GM18870 (cell line): Measurements from ENCODE around the gene STXBP5.

Experiments
- ATAC-seq: cut with Tn5 transposase; IDR thresholded peaks from one replicate; pipeline ENCODE4 v1.9.1; 2021; ENCODE audit warnings: moderate library complexity; ENCODE audit not compliant: unreplicated experiment

STXBP5 gene

DNA sequence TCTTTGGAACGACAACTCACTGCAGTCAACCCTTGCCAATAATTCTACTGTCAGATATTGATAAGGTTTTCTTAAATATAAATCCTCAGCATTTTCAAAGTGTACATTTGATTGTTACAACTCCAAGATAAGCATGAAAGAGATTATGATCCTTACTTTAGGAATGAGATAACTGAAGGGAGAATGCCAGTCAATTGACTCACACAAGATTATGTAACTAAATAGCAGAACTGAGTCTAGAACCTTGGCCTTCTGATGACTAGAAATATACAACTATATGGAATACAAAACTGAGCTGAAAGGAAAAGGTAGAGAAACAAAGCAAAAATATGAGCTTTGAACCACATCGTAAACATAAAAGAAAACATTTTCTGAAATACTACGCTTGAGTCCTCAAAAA lies 26.9 kb upstream of the STXBP5 start:
- no peak for ATAC-seq

DNA sequence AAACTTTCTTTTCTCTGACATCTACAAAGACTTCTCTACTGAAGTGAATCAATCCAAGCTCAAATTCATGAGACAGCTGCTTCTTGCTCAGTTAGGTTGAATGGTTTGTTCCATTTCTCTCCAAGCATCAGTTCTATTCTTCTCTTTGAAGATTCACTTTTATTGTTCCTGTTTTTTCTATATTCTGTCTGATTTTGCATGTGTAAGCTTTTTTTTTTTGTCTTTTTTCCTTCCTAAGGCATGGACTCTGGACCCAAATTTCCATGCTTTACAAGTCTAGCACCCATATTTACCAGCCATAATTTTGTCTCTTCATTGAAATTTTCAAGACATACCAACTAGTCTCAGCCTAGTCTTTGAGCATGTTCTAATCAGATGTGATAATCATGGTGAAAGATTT lies 25.9 kb upstream of the STXBP5 start:
- ATAC-seq = no peak

DNA sequence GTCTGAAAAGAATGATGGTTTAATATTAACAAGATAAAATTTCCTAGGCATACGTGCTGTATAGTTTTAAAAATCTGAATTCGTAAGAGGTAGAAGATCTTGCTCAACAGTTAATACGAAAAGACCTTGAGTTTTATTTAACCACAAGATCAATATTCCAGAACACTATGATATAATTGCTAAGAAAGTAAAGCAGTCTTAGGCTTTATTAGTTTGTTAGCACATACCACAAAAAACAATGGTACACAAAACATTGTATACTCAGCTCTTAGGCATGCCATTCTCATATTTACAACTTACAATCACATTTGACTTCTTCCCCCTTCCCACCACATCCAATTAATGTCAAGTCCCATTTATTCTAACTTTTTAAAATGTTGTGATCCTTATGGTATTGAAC lies 24.4 kb upstream of the STXBP5 start:
- no peak for ATAC-seq

DNA sequence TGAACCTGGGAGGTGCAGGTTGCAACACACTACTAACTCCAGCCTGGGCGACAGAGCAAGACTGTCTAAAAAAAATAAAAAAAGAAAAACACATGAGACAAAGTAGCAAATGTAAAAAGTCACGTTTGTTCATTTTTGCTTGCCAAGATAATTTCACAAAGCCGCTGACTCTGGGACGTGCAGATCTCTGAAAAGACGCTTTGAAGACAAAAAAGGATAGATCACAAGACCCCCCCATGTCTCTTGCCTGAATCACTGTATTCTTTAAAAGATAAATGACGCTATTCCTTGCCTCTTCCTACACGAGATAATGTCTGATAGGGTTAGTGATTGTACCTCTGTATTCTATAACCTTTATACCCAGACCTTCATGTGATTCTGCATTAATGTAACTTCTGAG lies 23.3 kb upstream of the STXBP5 start:
- ATAC-seq = no peak

DNA sequence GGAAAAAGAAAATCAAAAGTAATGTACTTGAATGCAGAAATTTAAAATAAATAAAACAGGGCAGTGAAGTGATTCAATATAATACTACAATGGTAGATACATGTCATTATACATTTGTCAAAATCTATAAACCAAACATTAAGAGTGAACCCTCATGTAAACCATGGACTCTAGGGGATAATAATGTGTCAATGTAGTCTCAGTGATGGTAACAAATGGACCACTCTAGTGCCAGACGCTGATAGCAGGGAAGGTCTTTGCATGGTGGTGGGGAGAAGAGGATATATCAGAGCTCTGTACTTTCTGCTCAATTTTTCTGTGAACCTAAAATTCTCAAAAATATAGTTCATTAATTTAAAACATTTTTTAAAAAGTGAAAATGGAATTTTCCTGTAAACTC lies 19.8 kb upstream of the STXBP5 start:
- ATAC-seq = no peak

DNA sequence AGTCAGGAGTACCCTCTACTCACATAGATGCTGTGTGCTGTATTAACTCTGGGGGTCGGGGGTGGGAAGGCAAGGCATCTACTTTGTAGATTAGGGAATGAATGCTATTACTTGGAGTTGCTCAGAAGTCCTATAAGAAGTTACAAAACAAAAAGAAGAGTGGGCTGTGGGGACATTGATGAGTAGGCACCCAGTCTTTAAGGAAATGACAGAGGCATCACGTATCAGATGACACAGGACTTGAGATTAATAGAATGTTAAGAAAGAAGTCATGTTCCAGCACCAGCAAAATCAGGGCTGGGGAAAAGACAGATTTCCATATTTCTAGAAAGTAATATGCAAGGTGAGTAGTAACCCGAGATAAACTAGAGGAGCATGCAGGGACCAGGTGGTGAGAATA lies 19.0 kb upstream of the STXBP5 start:
- no peak for ATAC-seq

DNA sequence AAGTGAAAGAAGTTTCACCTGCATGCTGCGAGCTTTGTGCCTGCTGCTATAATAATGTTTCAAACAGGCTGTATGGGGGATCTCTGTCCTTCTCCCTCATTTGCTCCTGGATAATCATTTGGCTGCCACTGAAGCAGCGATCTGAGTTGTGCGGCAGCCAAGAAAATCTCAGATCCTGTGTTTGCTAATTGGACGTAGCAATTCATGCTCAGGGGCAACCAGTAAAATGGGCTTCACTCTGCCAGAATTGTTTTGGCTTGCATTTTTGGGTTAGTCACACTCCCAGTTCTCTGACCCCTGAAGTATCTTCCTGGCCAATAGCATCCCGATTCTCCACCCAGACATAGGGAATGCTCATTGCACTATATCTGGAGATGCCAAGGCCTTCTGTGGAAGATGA lies 13.7 kb upstream of the STXBP5 start:
- no peak for ATAC-seq

DNA sequence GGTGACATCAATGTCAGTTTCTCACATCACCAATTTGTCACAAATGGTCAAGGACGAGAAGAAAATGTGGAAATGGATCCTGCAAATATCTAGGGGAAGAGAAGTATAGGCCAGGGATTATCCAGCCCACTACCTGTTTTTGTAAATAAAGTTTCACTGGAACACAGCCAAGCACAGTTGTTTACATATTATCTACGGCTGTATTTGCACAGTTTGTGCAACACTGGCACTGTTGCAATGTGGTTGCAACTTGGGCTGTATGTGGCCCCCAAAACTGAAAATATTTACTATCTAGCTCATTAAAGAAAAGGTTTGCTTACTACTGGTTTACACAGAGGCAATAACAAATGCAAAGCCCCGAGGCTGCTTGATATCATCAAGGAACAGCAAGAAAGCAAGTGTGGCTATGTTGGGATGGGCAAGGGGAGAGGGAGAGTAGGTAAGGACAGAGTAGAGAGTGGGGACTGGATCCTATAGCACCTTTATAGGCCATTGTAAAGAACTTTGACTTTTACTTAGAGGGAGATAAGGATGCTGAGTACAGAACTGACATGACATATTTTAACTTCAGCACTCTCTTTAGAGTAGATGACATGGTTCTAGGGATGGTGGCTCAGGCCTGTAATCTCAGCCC lies 11.8 kb upstream of the STXBP5 start:
- ATAC-seq = no peak

DNA sequence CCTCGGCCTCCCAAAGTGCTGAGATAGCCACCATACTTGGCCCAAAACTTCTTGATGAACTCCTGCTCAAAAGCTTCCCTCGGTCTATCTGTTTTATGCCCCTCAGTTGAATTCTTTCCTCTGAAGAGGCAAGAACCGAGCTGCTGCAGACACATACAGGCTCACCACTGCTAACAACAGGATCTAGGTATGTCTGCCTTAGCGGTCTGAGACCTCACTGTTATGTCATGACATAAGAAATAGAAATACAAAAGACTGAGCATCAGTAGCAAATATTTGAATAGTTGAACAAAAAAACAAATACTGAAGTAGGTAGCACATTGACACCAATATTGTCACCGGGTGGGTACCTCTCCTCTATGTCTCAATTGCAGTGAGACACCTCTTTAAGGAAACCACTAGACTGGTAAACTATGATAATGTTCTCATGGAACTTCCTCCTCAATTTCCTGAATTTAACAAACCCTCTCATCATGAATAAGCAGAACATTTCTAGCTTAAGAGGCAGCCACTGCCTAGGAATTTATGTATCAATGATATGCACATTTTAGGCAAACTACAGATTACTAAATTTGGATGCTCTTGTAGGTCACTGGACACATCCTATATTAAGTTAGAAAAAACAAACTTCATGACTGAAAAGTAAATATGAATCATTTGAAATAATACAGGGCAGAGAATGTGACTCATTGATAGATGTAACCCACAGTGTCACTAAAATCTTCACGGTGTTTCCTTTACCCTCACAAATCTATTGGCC lies 9.4 kb upstream of the STXBP5 start:
- no peak for ATAC-seq

DNA sequence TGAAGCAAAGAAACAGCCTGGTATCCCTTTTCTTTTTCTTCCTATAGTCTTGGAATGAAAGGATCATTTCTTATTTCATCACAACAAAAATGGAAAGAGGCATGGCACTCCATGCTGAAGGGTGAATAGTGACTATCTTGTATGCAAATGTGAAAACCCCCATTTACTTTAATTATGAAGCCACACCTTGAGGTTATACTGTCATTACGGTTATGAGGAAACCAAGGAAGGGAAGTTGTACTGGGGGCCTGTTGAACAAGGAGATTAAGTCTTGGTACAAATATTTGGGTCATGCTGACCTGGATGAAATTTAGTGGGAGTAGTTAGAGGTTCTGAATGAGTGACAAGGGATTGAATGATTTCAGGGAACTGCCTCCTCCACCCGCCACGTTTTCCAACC lies 8.7 kb upstream of the STXBP5 start:
- no peak for ATAC-seq

DNA sequence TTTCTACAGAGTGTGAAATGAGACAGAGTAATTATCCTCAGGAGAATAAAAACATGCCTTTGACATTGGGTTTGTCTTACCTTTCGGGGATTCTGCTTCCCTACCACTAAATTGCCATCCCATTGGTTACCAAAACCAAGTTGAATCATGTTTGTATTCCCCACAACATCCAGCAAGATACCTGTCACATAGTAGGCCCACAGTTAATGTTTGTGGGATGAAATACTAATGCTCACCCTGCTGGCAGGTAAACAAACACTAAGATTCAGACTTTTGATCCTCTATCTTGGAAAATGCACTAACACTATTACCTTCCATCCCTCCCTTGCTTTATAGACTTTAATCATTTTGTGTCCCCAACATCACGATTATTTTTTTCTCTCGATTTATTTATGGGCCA lies 8.2 kb upstream of the STXBP5 start:
- no peak for ATAC-seq

DNA sequence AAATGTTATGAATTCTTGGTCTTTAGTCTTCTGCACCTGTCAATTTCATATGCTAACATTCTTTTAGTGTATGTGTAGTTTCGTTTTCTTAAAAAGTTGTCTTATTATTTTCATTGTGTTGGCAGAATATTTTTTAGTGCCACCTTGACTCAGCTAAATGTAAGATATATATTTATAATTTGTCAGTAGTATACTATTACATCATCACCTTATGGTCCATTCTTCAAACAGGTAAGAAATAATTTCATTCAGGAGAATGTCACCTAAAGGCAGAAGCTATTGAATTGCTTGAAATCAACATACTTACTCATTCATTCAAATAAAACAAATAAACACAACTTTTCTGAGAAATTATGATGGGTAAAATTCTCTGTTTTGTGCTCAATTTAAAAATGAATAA lies 3.5 kb upstream of the STXBP5 start:
- no peak for ATAC-seq

DNA sequence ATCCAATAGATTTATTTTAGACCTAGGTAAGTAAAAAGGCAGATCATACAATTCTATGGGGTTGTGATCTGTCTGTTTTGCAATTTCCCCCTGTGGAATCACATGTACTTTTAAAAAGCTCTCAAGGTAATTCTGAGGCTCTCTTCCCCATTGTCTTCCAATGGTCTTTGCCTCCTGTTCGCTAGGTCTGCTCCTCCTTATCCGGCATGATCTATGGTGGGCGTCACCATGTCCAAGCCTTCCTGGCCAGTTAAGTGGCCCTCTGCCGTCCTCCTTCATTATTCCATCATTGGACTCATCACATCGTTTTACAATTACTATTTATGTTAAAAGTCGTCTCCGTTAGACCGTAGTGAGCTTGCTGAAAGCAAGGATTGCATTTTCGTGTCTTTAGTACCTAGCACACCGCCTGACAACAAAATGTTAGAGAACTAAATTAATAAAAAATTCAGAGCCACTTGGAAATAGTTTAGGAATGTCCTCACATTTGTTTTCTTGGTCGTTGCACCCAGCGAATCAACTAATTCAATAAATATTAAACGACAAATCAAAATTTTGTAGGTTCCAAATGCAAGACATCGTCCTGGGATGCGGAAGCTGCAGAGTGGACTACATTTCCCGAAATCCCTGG lies 2.2 kb upstream of the STXBP5 start:
- ATAC-seq = peak; percentile 7

DNA sequence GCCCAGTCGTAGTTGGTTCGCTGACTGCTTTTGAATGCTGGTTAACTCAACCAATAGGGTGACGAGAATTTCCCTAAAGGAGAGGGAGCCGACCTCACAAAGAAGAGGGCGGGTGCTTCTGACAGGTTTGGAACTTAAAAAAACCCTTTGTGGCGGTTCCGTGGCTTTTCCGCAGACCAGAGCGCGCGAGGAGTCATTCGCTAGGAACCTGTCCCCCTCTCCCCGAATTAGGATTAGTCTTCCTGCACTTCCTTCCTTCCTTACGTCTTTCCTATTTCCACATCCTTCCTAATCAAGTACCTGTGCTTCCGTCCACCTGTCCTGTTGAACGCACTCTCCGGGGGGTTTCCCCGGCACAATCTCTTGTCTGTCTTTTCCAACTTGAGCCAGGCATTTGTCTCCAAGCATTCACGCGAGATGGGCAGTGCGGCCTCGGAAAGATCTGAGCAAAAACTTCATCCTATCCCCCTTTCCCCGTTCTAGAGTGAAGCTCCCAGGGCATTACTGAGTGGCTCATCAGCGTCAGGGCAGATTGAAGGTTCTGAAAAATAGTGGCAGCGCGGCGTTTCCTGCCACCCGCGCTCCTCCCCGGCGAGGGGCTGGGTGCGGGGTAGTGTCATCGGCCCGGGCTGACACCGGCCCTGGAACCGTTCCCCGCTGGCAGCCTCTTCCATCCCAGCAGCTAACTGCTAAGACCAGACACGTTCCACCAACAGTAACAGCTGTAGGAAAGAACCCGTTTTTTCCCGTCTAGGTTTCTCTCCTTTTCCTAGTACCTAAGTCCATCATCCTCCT lies 1.5 kb upstream of the STXBP5 start:
- peak; percentile 89 for ATAC-seq

DNA sequence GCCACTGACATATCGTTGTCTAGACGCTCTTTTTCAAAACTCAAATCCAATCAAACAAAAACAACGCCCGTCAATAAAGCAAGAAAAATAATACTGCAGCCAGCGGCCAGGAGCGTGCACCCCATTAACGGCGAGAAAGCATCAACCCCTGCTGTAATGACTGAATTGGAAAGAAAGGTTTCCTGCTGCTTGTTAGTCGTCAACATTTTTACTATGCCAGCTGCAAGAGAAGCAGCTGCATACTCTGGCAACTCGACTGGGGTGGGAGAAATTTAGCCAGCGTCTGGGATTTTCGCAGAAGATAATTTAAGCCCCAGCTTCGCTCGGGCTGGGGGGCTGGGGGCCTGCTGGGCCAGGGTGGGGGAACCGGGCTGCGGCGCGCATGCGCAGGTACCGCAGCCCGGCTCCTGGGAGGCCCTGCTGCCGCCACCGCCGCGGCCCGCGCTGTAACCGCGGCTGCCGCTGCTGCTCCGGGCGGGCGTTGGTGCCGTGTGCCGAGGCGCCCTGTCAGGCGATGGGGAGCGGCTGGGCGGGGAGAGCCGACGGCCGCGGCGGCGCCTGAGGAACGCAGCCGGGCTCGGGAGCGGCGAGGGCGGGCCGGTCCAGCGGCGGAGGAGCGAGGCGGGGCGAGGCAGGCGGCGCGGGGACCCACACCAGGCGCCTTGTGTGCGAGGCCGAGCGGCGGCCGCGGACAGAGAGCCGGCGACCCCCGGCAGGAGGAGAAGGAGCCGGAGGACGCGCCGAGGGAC lies 732 bp upstream of the STXBP5 start:
- peak; percentile 13 for ATAC-seq

DNA sequence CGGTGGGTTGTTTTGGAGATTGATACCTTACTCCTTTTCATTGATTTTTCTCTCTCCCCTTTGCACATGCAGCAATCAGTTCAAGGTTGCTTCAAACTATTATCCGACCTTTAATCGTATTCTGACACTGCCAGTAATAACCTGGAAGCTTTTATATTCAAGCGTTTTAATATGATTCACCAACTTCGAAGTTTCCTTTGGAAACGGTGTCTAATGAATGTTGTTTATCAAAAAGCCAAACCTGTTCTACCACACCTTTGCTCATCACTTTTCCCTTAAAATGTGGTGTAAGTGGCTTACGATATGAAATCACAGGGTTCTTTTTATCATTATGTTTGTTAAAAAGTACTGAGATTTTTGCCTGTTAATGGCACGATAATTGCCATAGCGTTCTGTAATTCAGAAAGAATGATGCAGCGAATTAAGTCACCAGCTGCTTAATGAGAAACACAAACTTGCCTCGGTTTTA lies 660 bp downstream of the STXBP5 start:
- ATAC-seq = no peak

DNA sequence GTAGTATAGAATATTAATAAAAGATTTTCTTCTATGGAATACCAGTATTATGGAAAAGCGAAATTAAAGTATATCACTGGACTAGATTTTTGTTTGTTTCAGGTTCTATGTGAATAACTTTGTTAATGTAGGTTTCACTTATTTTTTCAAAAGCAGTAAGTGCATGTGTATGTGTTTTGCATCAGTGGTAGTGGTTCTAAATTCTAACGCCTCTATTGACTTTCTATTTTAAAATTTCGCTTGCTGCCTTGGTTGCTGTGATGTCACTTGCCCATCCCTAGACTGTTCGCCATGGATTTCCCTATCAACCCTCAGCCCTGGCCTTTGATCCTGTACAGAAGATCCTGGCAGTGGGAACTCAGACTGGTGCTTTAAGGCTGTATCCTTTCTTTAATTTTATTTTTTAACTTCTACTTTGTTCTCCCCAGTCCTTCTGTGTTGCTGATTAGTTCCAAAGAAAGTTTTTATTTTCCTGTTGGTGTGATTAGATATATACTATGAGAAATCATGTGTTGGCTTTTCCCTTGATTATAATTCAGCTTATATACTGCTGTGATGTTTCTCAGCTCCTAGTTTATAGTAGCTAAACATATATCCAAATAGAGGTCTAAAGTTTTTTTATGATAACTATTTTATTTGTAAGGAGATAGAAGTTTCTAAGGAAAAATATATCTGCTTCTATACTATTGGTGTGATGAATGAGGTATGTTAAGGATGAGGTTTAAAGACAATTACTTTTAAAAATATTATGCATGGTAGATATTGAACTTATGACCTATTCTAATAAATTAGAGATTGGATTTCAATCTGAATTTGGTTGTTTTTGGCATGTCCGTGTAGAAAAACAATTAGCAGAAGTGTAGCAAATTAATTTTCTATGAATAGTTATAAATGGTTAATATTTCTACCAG lies 1.7 kb downstream of the STXBP5 start:
- no peak for ATAC-seq

DNA sequence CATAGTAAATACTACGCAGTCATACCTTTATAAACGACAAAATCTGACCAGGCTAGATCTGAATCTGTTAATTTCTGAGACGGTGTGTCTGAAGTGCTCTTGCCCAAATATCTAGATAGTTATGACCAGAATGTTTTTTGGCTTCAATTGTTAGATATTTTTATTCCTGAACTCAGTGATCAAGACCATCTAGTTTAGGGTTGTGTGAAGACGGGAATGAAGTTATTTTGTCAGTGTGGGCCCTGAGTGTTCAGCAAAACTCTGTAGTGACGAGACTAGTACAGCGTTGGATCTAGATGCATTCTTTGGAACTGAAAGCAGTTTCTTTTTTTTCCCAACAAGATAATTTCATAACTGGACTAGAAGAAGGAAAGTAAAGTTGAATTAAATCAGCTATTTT lies 3.1 kb downstream of the STXBP5 start:
- no peak for ATAC-seq

DNA sequence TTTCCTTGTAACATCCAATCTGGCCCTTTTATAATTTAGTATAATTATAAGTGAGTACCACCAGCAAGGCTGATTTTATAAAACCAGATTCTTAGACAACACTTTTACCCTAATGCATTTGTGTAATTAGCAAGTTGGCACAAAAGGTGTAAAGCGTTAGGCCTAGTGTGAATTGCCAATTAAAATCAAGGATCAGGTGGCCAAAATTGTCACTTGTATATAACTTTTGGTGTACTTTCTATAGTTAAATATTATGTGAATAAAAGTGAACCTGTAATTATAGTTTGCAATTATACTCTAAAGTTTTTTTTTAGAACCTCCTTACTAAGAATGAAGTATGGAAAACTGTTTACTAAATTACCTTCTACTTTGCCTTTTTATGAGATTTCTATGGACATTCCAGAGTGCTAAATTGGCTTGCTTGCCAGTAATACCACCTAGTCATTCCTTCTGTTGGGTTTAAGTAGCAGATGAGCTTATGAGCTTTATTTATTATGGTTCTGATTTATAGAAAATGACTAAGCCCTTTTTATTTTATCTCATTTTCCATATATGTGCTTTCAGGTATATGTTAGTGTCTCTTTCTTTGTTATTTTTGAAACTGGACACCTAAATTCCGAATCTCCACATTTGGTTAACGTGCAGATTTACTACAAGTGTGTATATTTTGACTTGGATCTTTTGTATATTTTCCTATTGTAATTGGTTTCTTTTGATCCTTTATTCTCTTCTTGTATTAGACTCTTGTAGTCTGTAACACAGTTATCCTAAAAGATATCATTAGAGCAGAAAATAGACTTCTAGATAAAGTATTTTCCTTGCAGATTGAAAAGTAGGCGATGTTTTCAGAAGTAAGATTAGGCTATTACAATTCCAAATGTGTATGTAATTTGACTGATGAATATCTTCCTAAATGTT lies 3.9 kb downstream of the STXBP5 start:
- ATAC-seq = no peak
